Rectal smooth muscle tissue (tissue), 1 donor: ENCODE results near the gene FNDC5.

ENCODE experiments used
- H3K27ac ChIP-seq: one replicate; pipeline ENCODE4 v1.7.0; 2013; ENCODE audit warnings: low read depth, low read length, inconsistent platforms
- H3K27me3 ChIP-seq: one replicate; pipeline ENCODE4 v1.7.0; 2013; ENCODE audit warnings: low read length; ENCODE audit not compliant: control insufficient read depth, insufficient read depth
- H3K36me3 ChIP-seq: one replicate; pipeline ENCODE4 v1.7.0; 2013; ENCODE audit warnings: low read length; ENCODE audit not compliant: control insufficient read depth, insufficient read depth
- H3K4me1 ChIP-seq: one replicate; pipeline ENCODE4 v1.7.0; 2013; ENCODE audit warnings: low read length; ENCODE audit not compliant: control insufficient read depth, insufficient read depth
- H3K4me3 ChIP-seq: one replicate; pipeline ENCODE4 v1.7.0; 2013; ENCODE audit warnings: low read length
- H3K9ac ChIP-seq: one replicate; pipeline ENCODE4 v1.7.0; 2013; ENCODE audit warnings: low read length

The FNDC5 gene

DNA sequence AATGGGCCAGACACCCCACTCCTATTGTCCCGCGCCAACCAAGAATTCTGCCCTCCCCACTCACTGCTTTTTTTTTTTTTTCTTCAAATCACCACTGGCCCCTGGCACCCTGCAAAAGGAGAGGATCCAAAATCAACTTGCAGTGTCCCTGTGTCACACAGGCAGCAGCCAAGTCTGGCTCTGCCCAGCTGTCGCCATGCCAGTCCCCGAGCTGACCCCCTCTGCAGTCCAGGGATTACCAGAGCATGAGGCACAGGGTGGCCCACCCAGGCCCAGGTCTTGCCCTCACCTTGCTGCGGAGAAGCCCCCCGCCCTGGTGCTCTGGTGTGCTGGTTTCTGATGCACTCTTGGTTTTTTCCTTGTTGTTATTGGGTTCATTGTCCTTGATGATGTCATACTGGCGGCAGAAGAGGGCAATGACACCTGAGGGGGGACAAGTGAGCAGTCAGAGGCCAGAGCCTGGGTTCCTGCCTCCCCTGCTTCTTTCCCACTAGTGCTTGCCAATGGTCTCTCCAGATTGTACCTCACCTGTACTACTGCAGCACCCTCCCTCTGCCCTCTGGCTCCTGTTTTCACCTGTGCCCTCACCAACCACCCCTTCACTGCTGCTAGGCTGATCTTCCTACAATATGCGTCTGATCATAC lies 6.2 kb downstream of the FNDC5 start:
- no peak overlapping the region for H3K27ac ChIP-seq
- no peaks in the 10 kb centered on the region for H3K4me1 ChIP-seq
- no peak overlapping the region for H3K4me3 ChIP-seq
- no peaks in the 10 kb centered on the region for H3K27me3 ChIP-seq
- H3K36me3 ChIP-seq = peaks cover 4% of the 10 kb centered on the region
- no peak overlapping the region for H3K9ac ChIP-seq

DNA sequence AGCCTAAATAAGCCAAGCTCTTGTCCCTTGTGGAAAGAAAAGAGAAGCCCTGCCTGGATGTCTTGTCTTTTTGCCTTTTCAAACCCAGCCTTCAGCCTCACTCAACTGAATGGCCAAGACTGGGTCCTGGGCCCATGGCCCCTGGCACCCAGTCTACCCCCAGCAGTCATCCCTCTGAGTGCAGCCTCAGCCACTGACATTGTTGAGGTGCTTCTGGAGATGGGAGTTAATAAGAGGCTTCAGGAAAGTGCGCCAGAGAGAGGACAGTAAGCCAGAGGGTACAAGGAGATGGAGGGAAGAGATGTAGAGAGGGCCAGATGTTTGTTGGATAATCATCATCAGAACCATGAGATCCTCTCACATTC lies 6.8 kb downstream of the FNDC5 start:
- Histone ChIP-seq H3K36me3 (peaks cover 4% of the 10 kb centered on the region), H3K4me3 (no peak overlapping the region), H3K27me3 (no peaks in the 10 kb centered on the region), H3K4me1 (no peaks in the 10 kb centered on the region), H3K9ac (no peak overlapping the region), H3K27ac (no peak overlapping the region)

DNA sequence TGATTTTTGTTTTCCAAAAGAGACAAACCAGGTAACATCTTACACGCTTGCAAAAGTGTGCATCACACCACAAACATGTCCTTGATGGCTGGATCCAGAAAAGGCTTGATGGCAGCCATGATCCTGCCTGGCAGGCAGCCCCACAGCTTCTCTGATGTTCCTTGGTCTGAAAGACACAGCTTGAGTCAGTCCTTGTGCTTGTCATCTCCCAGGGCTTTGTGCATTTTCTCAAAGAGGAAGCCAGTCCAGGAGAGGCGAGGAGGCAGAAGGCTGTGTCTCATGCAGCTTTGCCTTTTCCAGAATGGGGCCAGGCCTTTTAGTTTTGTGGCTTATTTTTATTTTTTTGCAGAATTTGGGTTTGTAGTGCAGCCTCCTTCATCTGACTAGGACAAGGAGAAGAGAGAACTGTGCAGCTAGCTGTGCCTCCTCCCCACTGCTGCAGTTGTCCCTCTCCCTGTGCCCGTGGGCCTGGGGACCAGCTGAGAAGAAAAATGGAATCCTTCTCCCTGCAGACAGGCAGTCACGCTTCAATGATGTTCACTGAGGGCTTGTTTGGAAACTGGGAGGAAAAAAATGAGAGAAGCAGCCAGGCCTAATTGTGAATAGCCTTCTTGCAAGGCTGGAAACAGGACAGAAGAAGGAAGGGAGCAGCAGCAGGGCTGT lies 7.4 kb downstream of the FNDC5 start:
- Histone ChIP-seq H3K27me3 (no peaks in the 10 kb centered on the region), H3K36me3 (peaks cover 4% of the 10 kb centered on the region), H3K4me3 (no peak overlapping the region), H3K9ac (no peak overlapping the region), H3K27ac (no peak overlapping the region), H3K4me1 (no peaks in the 10 kb centered on the region)

DNA sequence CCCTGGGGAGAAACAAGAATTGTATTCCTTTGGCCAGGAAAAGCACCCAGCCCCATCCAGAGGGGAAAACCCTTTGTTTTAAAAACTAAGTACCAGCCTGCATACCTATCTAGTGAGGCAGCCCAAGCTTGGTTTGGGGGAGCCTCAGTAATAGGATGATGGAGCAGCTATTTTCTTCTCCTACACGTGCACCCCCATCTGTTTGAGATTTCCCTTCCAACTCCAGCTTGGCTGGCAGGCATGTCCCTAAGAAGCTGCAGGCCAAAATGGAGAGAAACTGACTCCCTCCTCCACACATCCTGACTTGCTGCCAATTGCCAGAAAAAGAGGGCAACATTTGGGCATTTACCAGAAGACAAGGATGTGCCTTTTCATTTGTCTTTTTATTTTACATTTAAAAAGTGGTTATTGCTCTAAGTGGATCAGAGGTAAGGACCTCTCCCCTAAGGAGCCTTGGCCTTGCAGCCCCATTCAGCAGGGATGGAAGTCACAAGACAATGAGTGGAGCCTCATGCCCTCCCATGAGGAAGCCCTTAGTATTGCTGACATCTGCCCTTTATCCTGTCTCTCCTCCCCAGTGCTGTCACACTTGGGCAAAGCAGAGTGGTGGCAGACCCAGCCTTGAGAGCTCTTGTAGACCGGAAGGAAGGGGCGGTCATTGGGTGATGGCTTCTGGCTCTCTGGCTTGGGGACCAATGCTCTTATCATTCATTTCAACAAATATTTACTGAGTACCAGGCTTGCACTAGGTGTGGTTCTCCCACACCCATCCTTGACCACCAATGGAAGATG lies 8.6 kb downstream of the FNDC5 start:
- H3K9ac ChIP-seq = no peak overlapping the region
- H3K27me3 ChIP-seq = no peaks in the 10 kb centered on the region
- H3K27ac ChIP-seq = no peak overlapping the region
- H3K4me3 ChIP-seq = no peak overlapping the region
- peaks cover 4% of the 10 kb centered on the region for H3K36me3 ChIP-seq
- no peaks in the 10 kb centered on the region for H3K4me1 ChIP-seq

DNA sequence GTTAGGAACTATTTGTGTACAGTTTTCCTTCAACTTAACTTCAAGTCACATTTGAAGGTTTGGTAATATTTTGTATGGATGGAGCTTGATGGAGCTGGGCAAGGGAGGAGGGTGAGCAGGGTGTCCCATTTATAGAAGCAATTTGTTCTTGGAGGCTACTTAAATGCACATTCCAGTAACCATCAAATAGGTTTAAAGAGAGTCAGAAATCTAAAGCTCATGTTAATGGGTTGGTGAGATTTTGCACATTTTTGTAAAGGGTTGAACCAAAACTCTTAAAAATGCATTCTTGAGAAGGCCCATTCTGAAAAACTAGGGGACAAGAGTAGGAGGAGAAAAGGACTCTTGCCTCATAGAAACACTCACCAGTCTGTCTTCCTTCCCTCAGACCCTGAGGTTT lies 10.1 kb downstream of the FNDC5 start:
- no peaks in the 10 kb centered on the region for H3K4me1 ChIP-seq

DNA sequence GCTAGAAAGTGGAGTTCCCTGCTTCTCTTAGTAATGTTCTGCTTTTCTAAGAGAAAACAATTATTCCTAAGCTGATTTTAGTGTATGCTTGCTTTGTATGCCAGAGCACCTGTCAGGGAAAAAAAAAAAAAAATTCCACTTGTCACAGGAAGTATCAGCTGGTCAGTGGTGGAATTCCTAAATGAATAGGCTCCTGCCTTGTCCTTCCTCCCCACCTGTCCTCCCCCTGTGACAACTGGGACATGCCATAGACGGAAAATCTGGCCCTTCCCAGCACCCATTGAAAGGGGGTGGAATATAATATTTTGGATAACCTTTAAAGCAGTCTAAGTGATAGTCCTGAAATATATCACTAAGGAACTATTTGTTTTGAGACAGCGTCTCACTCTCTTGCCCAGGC lies 10.8 kb downstream of the FNDC5 start:
- Histone ChIP-seq H3K27ac (no peak overlapping the region), H3K9ac (no peak overlapping the region), H3K4me1 (no peaks in the 10 kb centered on the region), H3K4me3 (no peak overlapping the region), H3K27me3 (no peaks in the 10 kb centered on the region), H3K36me3 (peaks cover 4% of the 10 kb centered on the region)

More for the DNA sequence above, 10.1 kb downstream of the FNDC5 start:
- Histone ChIP-seq H3K36me3 (peaks cover 4% of the 10 kb centered on the region), H3K27me3 (no peaks in the 10 kb centered on the region), H3K9ac (no peak overlapping the region), H3K4me3 (no peak overlapping the region), H3K27ac (no peak overlapping the region)

DNA sequence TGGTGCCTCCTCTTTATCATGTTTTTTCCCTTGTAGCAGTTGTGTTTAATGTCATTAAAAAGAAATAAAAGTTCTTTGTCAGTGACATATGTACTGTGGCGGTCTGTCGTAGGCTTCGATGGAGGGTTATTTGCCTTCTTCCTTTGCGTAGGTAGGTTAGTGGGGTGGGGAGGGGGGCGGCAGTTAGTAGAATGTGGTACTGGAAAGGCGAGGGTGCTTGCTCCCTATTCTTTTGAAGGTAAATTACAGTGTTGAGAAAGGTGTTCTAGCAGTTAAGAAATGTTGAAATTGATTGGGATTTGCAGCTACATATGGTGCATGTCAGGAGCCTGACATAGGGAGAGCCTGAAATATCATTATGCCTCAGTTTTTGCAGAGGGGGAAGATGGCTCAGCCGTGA lies 11.9 kb downstream of the FNDC5 start:
- H3K4me1 ChIP-seq = no peaks in the 10 kb centered on the region
- H3K27ac ChIP-seq = no peak overlapping the region
- peaks cover 9% of the 10 kb centered on the region for H3K36me3 ChIP-seq
- no peaks in the 10 kb centered on the region for H3K27me3 ChIP-seq
- H3K9ac ChIP-seq = no peak overlapping the region
- no peak overlapping the region for H3K4me3 ChIP-seq

DNA sequence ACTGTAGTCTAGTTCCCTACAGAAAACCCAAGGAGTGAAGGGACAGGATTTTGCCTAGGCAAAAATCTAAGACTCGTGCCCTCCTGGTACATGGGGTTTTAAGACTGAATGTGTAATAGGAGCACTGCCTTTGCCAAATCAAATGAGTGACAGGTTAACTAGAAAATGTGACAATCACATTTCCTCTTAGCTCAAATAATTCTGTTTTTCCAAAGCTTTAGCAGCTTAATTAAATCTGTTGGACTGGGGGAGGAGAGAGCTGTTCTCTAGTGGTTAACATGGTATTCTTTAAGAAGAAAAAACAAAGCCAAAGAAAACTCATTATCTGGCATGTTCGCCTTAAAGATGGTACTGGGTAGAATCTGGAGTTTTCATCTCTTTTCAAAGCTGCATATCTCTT lies 12.6 kb downstream of the FNDC5 start:
- Histone ChIP-seq H3K4me3 (no peak overlapping the region), H3K36me3 (peaks cover 9% of the 10 kb centered on the region), H3K27ac (no peak overlapping the region), H3K27me3 (no peaks in the 10 kb centered on the region), H3K4me1 (no peaks in the 10 kb centered on the region), H3K9ac (no peak overlapping the region)

DNA sequence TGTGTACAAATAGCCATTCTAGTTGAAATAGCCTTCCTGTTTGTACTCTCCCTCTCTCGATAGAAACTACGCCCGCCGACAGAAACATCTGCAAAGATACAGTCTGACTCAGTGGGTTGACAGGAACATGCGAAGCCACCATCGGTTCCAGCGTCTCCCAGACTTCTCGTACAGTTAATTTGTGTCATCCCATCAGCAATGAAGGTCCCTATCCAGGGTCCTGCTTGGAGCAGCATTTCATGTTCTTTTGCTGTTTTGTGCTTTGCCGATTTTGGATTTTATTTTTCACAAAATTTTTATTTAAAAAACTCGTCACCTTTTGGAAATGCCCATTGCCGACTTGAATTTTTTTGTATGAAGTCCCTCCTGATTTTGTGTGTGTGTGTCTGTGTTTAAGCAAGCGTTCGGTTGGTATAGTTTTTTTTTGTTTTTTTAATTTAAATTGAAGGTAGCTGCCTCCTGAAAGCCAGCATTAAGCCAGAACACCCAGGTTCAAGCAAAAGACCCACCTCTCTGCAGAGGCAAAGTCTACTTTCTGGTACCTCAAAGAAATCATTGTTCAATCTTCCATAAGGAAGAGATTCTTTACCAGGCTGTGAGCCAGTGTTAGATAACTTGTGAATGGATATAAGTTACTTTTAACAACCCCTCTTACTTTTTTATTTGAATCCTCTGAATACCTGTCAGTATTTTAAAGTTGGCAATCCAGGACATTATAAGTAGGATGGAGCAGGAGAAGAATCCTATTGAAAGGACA lies 14.7 kb downstream of the FNDC5 start:
- Histone ChIP-seq H3K4me3 (no peak overlapping the region), H3K27me3 (no peaks in the 10 kb centered on the region), H3K36me3 (peaks cover 8% of the 10 kb centered on the region), H3K4me1 (no peaks in the 10 kb centered on the region), H3K9ac (no peak overlapping the region), H3K27ac (no peak overlapping the region)

DNA sequence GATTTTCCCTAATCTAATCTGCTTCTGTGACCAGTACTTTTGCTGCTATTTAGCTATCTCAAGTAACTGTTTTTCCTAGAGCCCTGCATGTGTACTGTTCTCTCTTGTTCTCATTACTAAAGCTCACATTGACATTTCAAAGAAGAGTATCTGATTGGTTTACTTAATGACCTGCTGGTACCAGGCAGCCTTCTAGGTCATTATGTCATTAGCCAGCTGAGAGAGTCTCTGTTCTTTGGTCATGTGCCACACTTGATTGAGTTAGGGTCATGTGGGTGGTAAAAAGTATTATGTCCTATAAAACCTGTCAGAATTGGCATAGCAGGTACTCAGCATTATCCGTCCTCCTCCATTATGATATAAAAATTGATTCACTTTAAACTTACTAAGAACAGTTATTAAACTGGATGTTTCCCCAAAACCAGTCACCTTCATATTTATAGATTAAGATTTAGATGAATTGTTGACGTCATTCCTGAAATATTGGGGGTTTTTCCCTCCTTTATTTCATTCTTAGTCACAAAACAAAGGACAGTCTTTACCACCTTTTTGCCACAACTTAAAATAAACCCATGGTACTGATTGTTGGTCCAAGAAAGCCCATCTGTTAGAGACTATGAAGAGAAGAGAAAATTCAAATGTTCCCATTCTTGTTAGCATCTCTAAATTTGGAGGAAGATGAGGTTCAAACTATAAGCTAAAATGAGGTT lies 22.2 kb downstream of the FNDC5 start:
- H3K27me3 ChIP-seq = no peaks in the 10 kb centered on the region
- H3K36me3 ChIP-seq = peaks cover 3% of the 10 kb centered on the region
- no peak overlapping the region for H3K27ac ChIP-seq
- no peaks in the 10 kb centered on the region for H3K4me1 ChIP-seq
- H3K4me3 ChIP-seq = no peak overlapping the region
- H3K9ac ChIP-seq = no peak overlapping the region

DNA sequence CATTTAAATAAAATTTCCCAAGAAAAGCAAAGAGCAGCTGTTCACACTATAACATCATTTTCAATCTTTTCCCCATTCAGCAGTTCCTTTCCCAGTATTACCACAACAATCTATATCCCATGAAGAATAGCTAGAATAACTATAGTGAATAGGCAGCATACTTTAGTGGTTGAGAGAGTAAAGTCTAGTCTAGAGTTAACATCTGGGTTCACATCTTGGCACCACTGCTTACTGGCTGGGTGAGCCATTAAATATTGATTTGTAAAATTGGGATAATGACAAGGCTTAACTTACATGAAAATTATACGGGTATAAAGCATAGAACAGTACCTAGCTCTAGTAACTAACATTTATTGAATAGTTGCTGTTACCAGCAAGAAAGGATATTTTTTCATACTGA lies 38.8 kb downstream of the FNDC5 start:
- Histone ChIP-seq H3K36me3 (peaks cover 12% of the 10 kb centered on the region), H3K9ac (no peak overlapping the region), H3K27me3 (no peaks in the 10 kb centered on the region), H3K27ac (no peak overlapping the region), H3K4me1 (no peaks in the 10 kb centered on the region), H3K4me3 (no peak overlapping the region)
